Left forelimb (tissue), 1 donor: ENCODE results near the gene RAB11FIP3.
"Not testable (repeated sequence)": the region's sequence is repeated elsewhere in the genome, so short reads cannot be mapped to it uniquely, and the experiment has no call there.

Source experiments
- DNase-seq: peaks from one replicate; pipeline ENCODE4 v3.0.0-alpha.2; 2018; ENCODE audit warnings: low spot score

RAB11FIP3 gene

GRCh38 chr16:425082-425718 lies at the start of gene RAB11FIP3:
Gene RAB11FIP3, plus strand, starts transcription at chr16:425649. Its CDS starts 358 bp downstream, at chr16:426007.
- DNase-seq, result peak; percentile 92

- no peak for DNase-seq
These were observed 49.3 kb upstream of the RAB11FIP3 start for GRCh38 chr16:375927-376816.

- no peak for DNase-seq
These were observed 48.5 kb upstream of the RAB11FIP3 start for GRCh38 chr16:376817-377418.

GRCh38 chr16:377419-377951 lies 48.0 kb upstream of the RAB11FIP3 start:
- DNase-seq, result no peak

- DNase-seq, result not testable (repeated sequence)
These were observed 47.2 kb upstream of the RAB11FIP3 start for GRCh38 chr16:378113-378820.

- DNase-seq, result no peak
These were observed 46.6 kb upstream of the RAB11FIP3 start for GRCh38 chr16:378821-379182.

- DNase-seq, result no peak
These were observed 46.1 kb upstream of the RAB11FIP3 start for GRCh38 chr16:379183-379960.

- no peak for DNase-seq
These were observed 45.3 kb upstream of the RAB11FIP3 start for GRCh38 chr16:379961-380761.

GRCh38 chr16:380762-381011 lies 44.8 kb upstream of the RAB11FIP3 start:
- DNase-seq, result no peak

- DNase-seq, result no peak
These were observed 44.2 kb upstream of the RAB11FIP3 start for GRCh38 chr16:381012-381788.

- DNase-seq, result no peak
These were observed 43.4 kb upstream of the RAB11FIP3 start, which contains the start of gene PGAP6 for GRCh38 chr16:381789-382717. Gene PGAP6, minus strand, starts transcription at chr16:381978. Its CDS starts 157 bp downstream, at chr16:381821.

- no peak for DNase-seq
These were observed 42.0 kb upstream of the RAB11FIP3 start for GRCh38 chr16:383326-384051.

GRCh38 chr16:386641-387156 lies 38.8 kb upstream of the RAB11FIP3 start:
- no peak for DNase-seq

GRCh38 chr16:387761-388666 lies 37.4 kb upstream of the RAB11FIP3 start:
- not testable (repeated sequence) for DNase-seq

GRCh38 chr16:389352-389751 lies 36.1 kb upstream of the RAB11FIP3 start:
- no peak for DNase-seq

GRCh38 chr16:391885-392335 lies 33.5 kb upstream of the RAB11FIP3 start:
- DNase-seq, result no peak
